Astrocyte of the cerebellum (primary cell): ENCODE measurements around the gene MMADHC.

ENCODE experiments used
- DNase-seq: peaks from one replicate; pipeline ENCODE4 v3.0.0-alpha.2; 2011; ENCODE audit warnings: low read depth
- H3K4me3 ChIP-seq: 2 replicates; pipeline ENCODE4 v1.5.1; 2011; ENCODE audit warnings: mild to moderate bottlenecking, low read depth, low read length, moderate library complexity
- CTCF ChIP-seq: IDR thresholded peaks from 2 replicates; pipeline ENCODE4 v1.5.1; 2012; ENCODE audit warnings: low read length, low read depth, moderate library complexity, mild to moderate bottlenecking; ENCODE audit errors: missing control alignments
- in situ Hi-C: cut with HindIII; loops from 2 replicates; pipeline ENCODE4 v1.10.0; 2017; ENCODE audit warnings: low sequenced_read_pairs

Gene MMADHC

GRCh38 chr2:149543845-149544244 is 43.7 kb downstream of the MMADHC start:
- TF ChIP-seq CTCF, result no peak
- no peak overlapping the region for H3K4me3 ChIP-seq
- no peak for DNase-seq
- in situ Hi-C loops, result no loop called here

- in situ Hi-C loops, result no loop called here
- no peak for DNase-seq
- no peak for TF ChIP-seq CTCF
- no peak overlapping the region for H3K4me3 ChIP-seq
Measured at GRCh38 chr2:149540138-149540537, 47.4 kb downstream of the MMADHC start.

GRCh38 chr2:149538138-149538833 is 49.3 kb downstream of the MMADHC start:
- in situ Hi-C loops, result no loop called here
- TF ChIP-seq CTCF, result no peak
- H3K4me3 ChIP-seq, result no peak overlapping the region
- DNase-seq, result no peak

GRCh38 chr2:149537092-149537726 is 50.4 kb downstream of the MMADHC start:
- no peak for TF ChIP-seq CTCF
- H3K4me3 ChIP-seq, result no peak overlapping the region
- no peak for DNase-seq
- in situ Hi-C loops, result no loop called here

GRCh38 chr2:149536649-149537048 is 50.9 kb downstream of the MMADHC start:
- no peak overlapping the region for H3K4me3 ChIP-seq
- no peak for TF ChIP-seq CTCF
- in situ Hi-C loops, result no loop called here
- no peak for DNase-seq

- DNase-seq, result no peak
- no peak for TF ChIP-seq CTCF
- H3K4me3 ChIP-seq, result no peak overlapping the region
- in situ Hi-C loops, result no loop called here
Measured at GRCh38 chr2:149534674-149535073, 52.9 kb downstream of the MMADHC start.
